Brain microvascular endothelial cell (primary cell): ENCODE measurements around the gene TRIM59.

Experiments used
- DNase-seq: peaks from one replicate; pipeline ENCODE4 v3.0.0-alpha.2; 2020
- H3K27ac ChIP-seq: fragments of 250-450 bp; sonication (Bioruptor Pico); 2 replicates; pipeline ENCODE4 v1.5.1; 2020; ENCODE audit warnings: mild to moderate bottlenecking, moderate library complexity
- H3K27me3 ChIP-seq: fragments of 250-450 bp; sonication (Bioruptor Pico); replicated peaks from 2 replicates; pipeline ENCODE4 v1.5.1; 2020; ENCODE audit warnings: mild to moderate bottlenecking
- H3K36me3 ChIP-seq: fragments of 250-450 bp; sonication (Bioruptor Pico); replicated peaks from 2 replicates; pipeline ENCODE4 v1.5.1; 2020; ENCODE audit warnings: mild to moderate bottlenecking
- H3K4me3 ChIP-seq: 2 replicates; pipeline ENCODE4 v1.5.1; 2011; ENCODE audit warnings: low read depth, mild to moderate bottlenecking, control low read depth, low read length, moderate library complexity
- CTCF ChIP-seq: IDR thresholded peaks from 2 replicates; pipeline ENCODE4 v1.5.1; 2011; ENCODE audit warnings: low read depth, mild to moderate bottlenecking, moderate library complexity, low read length, control low read depth, inconsistent platforms; ENCODE audit errors: missing control alignments
- in situ Hi-C: cut with HindIII; loops from 2 replicates; pipeline ENCODE4 v1.10.0; 2017; ENCODE audit warnings: low sequenced_read_pairs, low pct_ligation_motif_present

Gene TRIM59

GRCh38 chr3:160464971-160465370 is 15.4 kb upstream of the TRIM59 start:
- Histone ChIP-seq H3K27ac (no peak overlapping the region), H3K27me3 (no peaks in the 10 kb centered on the region), H3K36me3 (no peaks in the 10 kb centered on the region), H3K4me3 (no peak overlapping the region)
- no peak for DNase-seq
- in situ Hi-C loops, result no loop called here
- TF ChIP-seq CTCF, result no peak

GRCh38 chr3:160464321-160464720 is 14.7 kb upstream of the TRIM59 start:
- DNase-seq, result no peak
- TF ChIP-seq CTCF, result no peak
- no peak overlapping the region for H3K4me3 ChIP-seq
- no peaks in the 10 kb centered on the region for H3K27me3 ChIP-seq
- H3K36me3 ChIP-seq, result no peaks in the 10 kb centered on the region
- in situ Hi-C loops, result no loop called here
- no peak overlapping the region for H3K27ac ChIP-seq

GRCh38 chr3:160460033-160460432 is 10.4 kb upstream of the TRIM59 start:
- no peak for TF ChIP-seq CTCF
- no peak for DNase-seq
- H3K27me3 ChIP-seq, result no peaks in the 10 kb centered on the region
- no peak overlapping the region for H3K27ac ChIP-seq
- no peak overlapping the region for H3K4me3 ChIP-seq
- no peaks in the 10 kb centered on the region for H3K36me3 ChIP-seq
- in situ Hi-C loops, result no loop called here

GRCh38 chr3:160459450-160459970 is 9.9 kb upstream of the TRIM59 start:
- Histone ChIP-seq H3K27ac (no peak overlapping the region), H3K4me3 (no peak overlapping the region), H3K27me3 (no peaks in the 10 kb centered on the region), H3K36me3 (no peaks in the 10 kb centered on the region)
- TF ChIP-seq CTCF, result no peak
- in situ Hi-C loops, result no loop called here
- DNase-seq, result no peak

- no peaks in the 10 kb centered on the region for H3K27me3 ChIP-seq
- no peak overlapping the region for H3K27ac ChIP-seq
- no peak overlapping the region for H3K4me3 ChIP-seq
- DNase-seq, result no peak
- no peaks in the 10 kb centered on the region for H3K36me3 ChIP-seq
- in situ Hi-C loops, result no loop called here
- TF ChIP-seq CTCF, result no peak
Observed at GRCh38 chr3:160458151-160458550, 8.6 kb upstream of the TRIM59 start.

- no peaks in the 10 kb centered on the region for H3K36me3 ChIP-seq
- no peak for DNase-seq
- TF ChIP-seq CTCF, result no peak
- no peak overlapping the region for H3K4me3 ChIP-seq
- no peaks in the 10 kb centered on the region for H3K27me3 ChIP-seq
- in situ Hi-C loops, result no loop called here
- no peak overlapping the region for H3K27ac ChIP-seq
Observed at GRCh38 chr3:160455846-160456245, 6.3 kb upstream of the TRIM59 start.
